Glutamatergic neuron (in vitro differentiated cells): Measurements from ENCODE around the gene FAM98A. TPM values are rescaled to one million over a fixed set of nuclear protein-coding genes. Genes with fewer than 3 reads are reported as not detected.

Source experiments
- DNase-seq: peaks from one replicate; pipeline ENCODE4 v3.0.0; 2022
- H3K27ac Mint-ChIP-seq: one replicate; pipeline ENCODE4 v1.8.0; 2020; ENCODE audit warnings: mild to moderate bottlenecking, mixed read lengths, inconsistent platforms; ENCODE audit not compliant: unreplicated experiment
- H3K27me3 Mint-ChIP-seq: one replicate; pipeline ENCODE4 v1.8.0; 2020; ENCODE audit warnings: mild to moderate bottlenecking, moderate library complexity, mixed read lengths, inconsistent platforms; ENCODE audit not compliant: unreplicated experiment
- H3K36me3 Mint-ChIP-seq: one replicate; pipeline ENCODE4 v1.8.0; 2020; ENCODE audit warnings: mild to moderate bottlenecking, mixed read lengths, inconsistent platforms; ENCODE audit not compliant: unreplicated experiment
- H3K4me1 Mint-ChIP-seq: one replicate; pipeline ENCODE4 v1.8.0; 2020; ENCODE audit warnings: mild to moderate bottlenecking, low read depth, mixed read lengths, inconsistent platforms; ENCODE audit not compliant: unreplicated experiment
- H3K4me3 Mint-ChIP-seq: one replicate; pipeline ENCODE4 v1.8.0; 2020; ENCODE audit warnings: mild to moderate bottlenecking, mixed read lengths, inconsistent platforms; ENCODE audit not compliant: unreplicated experiment
- H3K9me3 Mint-ChIP-seq: one replicate; pipeline ENCODE4 v1.8.0; 2020; ENCODE audit warnings: mild to moderate bottlenecking, moderate library complexity, mixed read lengths, inconsistent platforms; ENCODE audit not compliant: unreplicated experiment
- CTCF ChIP-seq: fragments of 200-600 bp; sonication (generic); IDR thresholded peaks from one replicate; pipeline ENCODE4 v1.5.0; 2021; ENCODE audit not compliant: partially characterized antibody, unreplicated experiment
- total RNA-seq: library from RNA; stranded (reverse); fragmentation: NEBNext Ultra II Directional; extraction: Animal tissue kit (Norgen Biotek cat#: 25700); gene quantifications from one replicate; pipeline ENCODE4 v1.2.1, GENCODE V29; 2021; ENCODE audit not compliant: unreplicated experiment

The FAM98A gene
- total RNA-seq, 1 donor from 2014 or later, result 38.9 TPM

- DNase-seq, result no peak
- Mint-ChIP-seq H3K36me3 (no peaks in the 10 kb centered on the region), H3K9me3 (no peaks in the 10 kb centered on the region), H3K27me3 (no peaks in the 10 kb centered on the region), H3K4me3 (no peak overlapping the region), H3K4me1 (no peaks in the 10 kb centered on the region), H3K27ac (no peak overlapping the region)
- no peak for TF ChIP-seq CTCF
These were observed 37.2 kb downstream of the FAM98A start for GRCh38 chr2:33561872-33562271.

- no peaks in the 10 kb centered on the region for H3K9me3 Mint-ChIP-seq
- H3K4me3 Mint-ChIP-seq, result no peak overlapping the region
- no peak for DNase-seq
- no peaks in the 10 kb centered on the region for H3K27me3 Mint-ChIP-seq
- no peaks in the 10 kb centered on the region for H3K36me3 Mint-ChIP-seq
- no peaks in the 10 kb centered on the region for H3K4me1 Mint-ChIP-seq
- no peak overlapping the region for H3K27ac Mint-ChIP-seq
- TF ChIP-seq CTCF, result no peak
These were observed 39.1 kb downstream of the FAM98A start for GRCh38 chr2:33560017-33560416.

- Mint-ChIP-seq H3K36me3 (no peaks in the 10 kb centered on the region), H3K4me3 (no peak overlapping the region), H3K27me3 (no peaks in the 10 kb centered on the region), H3K9me3 (no peaks in the 10 kb centered on the region), H3K27ac (no peak overlapping the region), H3K4me1 (no peaks in the 10 kb centered on the region)
- TF ChIP-seq CTCF, result no peak
- DNase-seq, result no peak
These were observed 39.8 kb downstream of the FAM98A start for GRCh38 chr2:33559328-33559727.

GRCh38 chr2:33555681-33556080 lies 43.4 kb downstream of the FAM98A start:
- no peak overlapping the region for H3K27ac Mint-ChIP-seq
- TF ChIP-seq CTCF, result no peak
- DNase-seq, result no peak
- H3K9me3 Mint-ChIP-seq, result no peaks in the 10 kb centered on the region
- no peaks in the 10 kb centered on the region for H3K36me3 Mint-ChIP-seq
- H3K27me3 Mint-ChIP-seq, result no peaks in the 10 kb centered on the region
- H3K4me3 Mint-ChIP-seq, result no peak overlapping the region
- no peaks in the 10 kb centered on the region for H3K4me1 Mint-ChIP-seq

GRCh38 chr2:33552758-33553461 lies 46.2 kb downstream of the FAM98A start:
- no peak overlapping the region for H3K4me3 Mint-ChIP-seq
- H3K9me3 Mint-ChIP-seq, result no peaks in the 10 kb centered on the region
- H3K4me1 Mint-ChIP-seq, result no peaks in the 10 kb centered on the region
- H3K36me3 Mint-ChIP-seq, result no peaks in the 10 kb centered on the region
- DNase-seq, result no peak
- no peak for TF ChIP-seq CTCF
- H3K27ac Mint-ChIP-seq, result no peak overlapping the region
- no peaks in the 10 kb centered on the region for H3K27me3 Mint-ChIP-seq
